ENCODE data around the gene PRKACB.
A peak's percentile ranks its signal among the peaks of the same experiment; 100 is the strongest.
"Not testable (repeated sequence)": the region's sequence is repeated elsewhere in the genome, so short reads cannot be mapped to it uniquely, and the experiment has no call there.

The PRKACB gene

DNA sequence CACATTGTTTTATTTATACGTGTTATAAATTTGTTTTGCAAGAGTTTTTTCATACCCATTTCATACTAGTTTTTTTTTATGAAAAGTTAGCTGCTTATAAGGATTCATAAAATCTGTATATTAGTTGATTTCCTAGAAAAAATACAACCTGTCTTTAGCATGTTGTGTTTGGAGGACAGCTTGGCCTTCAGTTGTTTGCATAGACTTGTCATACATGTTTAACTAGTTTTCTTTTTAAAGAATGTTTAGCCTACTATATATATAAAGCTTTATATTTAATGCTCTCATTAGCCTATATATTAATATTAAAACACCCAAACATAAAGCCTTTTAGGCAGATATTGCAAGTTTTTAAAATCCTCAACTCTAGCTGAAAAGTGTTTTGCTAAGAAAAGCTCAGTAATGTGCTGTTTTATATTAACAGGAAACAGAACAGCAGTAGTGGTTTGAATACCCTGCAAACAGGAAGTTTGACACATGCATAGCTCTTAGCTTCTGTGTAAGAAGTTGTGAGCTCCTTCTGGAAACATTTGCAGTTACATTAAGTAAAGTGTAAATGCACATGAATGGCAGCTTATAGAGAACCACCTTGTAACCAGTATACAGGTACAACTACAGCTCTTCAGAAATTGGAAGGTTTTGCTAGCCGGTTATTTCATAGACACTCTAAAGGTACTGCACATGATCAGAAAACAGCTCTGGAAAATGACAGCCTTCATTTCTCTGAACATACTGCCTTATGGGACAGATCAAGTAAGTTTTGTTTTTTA is at the start of gene PRKACB:
Gene PRKACB (plus strand): TSS at position 476 of the 770 bp plus-strand sequence. CDS start 91 bp downstream, at position 567.
- H3K4me1 ChIP-seq (ENCODE audit: insufficient read depth, low read length) = no peaks in the 10 kb centered on the region
- H3K4me3 ChIP-seq (ENCODE audit: low read depth in 1 of 2, low read length in 2 of 2) = no peak within 1 kb of the TSS
- H3K9ac ChIP-seq (ENCODE audit: low read length) = no peak within 1 kb of the TSS
- H3K27me3 ChIP-seq (ENCODE audit: control insufficient read depth in 1 of 2, insufficient read depth in 2 of 2, low read length in 2 of 2) = no peaks in the 10 kb centered on the region
- H3K27ac ChIP-seq (ENCODE audit: low read depth, low read length) = peak within 1 kb of the TSS; percentile 21
- no peaks in the 10 kb centered on the region for H3K9me3 ChIP-seq (ENCODE audit: low read length)
- H3K36me3 ChIP-seq (ENCODE audit: insufficient read depth, low read length) = no peaks in the 10 kb centered on the region

DNA sequence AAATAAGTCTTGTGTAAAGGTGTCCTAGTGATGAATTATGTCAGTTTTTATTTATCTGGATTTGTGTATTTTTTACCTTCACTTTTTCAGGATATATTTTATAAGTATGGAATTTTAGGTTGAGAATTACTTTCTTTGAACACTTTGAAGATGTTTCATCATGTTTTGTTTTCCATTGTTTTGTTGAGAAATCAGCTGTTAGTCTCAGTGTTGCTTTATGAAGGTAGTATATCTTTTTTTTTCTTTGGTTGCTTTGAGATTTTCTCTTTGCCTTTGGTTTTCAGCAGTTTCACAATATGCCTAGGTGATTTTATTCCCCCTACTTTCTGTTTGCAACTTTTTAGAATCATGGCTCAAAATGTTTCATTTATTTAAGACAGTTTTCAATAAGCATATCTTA is 48.8 kb upstream of the PRKACB start:
- H3K36me3 ChIP-seq (ENCODE audit: insufficient read depth, low read length) = no peaks in the 10 kb centered on the region
- H3K27ac ChIP-seq (ENCODE audit: low read depth, low read length) = no peak overlapping the region
- no peak overlapping the region for H3K9ac ChIP-seq (ENCODE audit: low read length)
- no peak overlapping the region for H3K4me3 ChIP-seq (ENCODE audit: low read depth in 1 of 2, low read length in 2 of 2)
- no peaks in the 10 kb centered on the region for H3K9me3 ChIP-seq (ENCODE audit: low read length)
- H3K4me1 ChIP-seq (ENCODE audit: insufficient read depth, low read length) = no peaks in the 10 kb centered on the region
- no peaks in the 10 kb centered on the region for H3K27me3 ChIP-seq (ENCODE audit: control insufficient read depth in 1 of 2, insufficient read depth in 2 of 2, low read length in 2 of 2)

DNA sequence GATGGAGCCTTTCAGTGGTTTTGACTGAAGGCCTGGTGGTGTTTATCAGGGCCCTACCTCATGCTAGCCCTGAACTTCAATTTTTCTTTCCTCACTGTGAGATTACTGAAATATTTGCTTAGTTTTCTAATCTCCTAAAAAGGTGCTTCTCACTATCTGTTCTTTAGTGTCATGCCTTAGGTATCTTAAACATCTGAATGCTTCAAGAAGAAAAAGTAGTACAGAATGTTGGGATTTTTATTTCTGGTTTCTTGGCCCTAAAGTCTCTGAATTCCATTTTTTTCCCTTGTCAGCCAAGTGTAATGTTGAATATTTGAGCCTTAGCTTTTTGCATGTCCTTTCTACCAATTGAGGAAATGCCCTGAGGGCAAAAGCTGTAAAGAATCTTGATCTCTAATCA is 47.9 kb upstream of the PRKACB start:
- Histone ChIP-seq H3K27me3 (ENCODE audit: control insufficient read depth in 1 of 2, insufficient read depth in 2 of 2, low read length in 2 of 2) (no peaks in the 10 kb centered on the region), H3K4me1 (ENCODE audit: insufficient read depth, low read length) (no peaks in the 10 kb centered on the region), H3K9ac (ENCODE audit: low read length) (no peak overlapping the region), H3K27ac (ENCODE audit: low read depth, low read length) (no peak overlapping the region), H3K4me3 (ENCODE audit: low read depth in 1 of 2, low read length in 2 of 2) (no peak overlapping the region), H3K36me3 (ENCODE audit: insufficient read depth, low read length) (no peaks in the 10 kb centered on the region), H3K9me3 (ENCODE audit: low read length) (no peaks in the 10 kb centered on the region)

DNA sequence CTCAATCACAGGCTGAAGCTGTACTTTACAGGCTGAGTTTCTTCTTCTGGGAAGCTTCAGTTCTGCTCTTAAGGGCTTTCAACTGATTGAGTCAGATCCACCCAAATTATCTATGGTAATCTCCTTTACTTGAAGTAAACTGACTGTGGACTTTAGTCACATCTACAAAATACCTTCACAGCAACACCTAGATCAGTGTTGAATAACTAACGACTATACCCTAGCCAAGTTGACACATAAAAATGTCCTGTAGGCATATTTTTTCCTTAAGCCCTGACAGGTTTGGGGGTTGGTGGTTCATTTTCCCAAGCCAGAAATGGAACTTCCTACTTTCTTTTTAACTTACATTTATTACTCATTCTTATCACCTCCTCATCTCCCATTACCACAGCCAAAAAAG is 42.9 kb upstream of the PRKACB start:
- Histone ChIP-seq H3K4me1 (ENCODE audit: insufficient read depth, low read length) (peaks cover 12% of the 10 kb centered on the region), H3K4me3 (ENCODE audit: low read depth in 1 of 2, low read length in 2 of 2) (no peak overlapping the region), H3K27ac (ENCODE audit: low read depth, low read length) (no peak overlapping the region), H3K9ac (ENCODE audit: low read length) (no peak overlapping the region), H3K36me3 (ENCODE audit: insufficient read depth, low read length) (no peaks in the 10 kb centered on the region), H3K9me3 (ENCODE audit: low read length) (no peaks in the 10 kb centered on the region), H3K27me3 (ENCODE audit: control insufficient read depth in 1 of 2, insufficient read depth in 2 of 2, low read length in 2 of 2) (no peaks in the 10 kb centered on the region)

GRCh38 chr1:84103197-84103992 is 40.7 kb upstream of the PRKACB start:
- no peaks in the 10 kb centered on the region for H3K27me3 ChIP-seq (ENCODE audit: control insufficient read depth in 1 of 2, insufficient read depth in 2 of 2, low read length in 2 of 2)
- H3K4me1 ChIP-seq (ENCODE audit: insufficient read depth, low read length) = peaks cover 12% of the 10 kb centered on the region
- H3K9ac ChIP-seq (ENCODE audit: low read length) = no peak overlapping the region
- H3K27ac ChIP-seq (ENCODE audit: low read depth, low read length) = no peak overlapping the region
- H3K36me3 ChIP-seq (ENCODE audit: insufficient read depth, low read length) = no peaks in the 10 kb centered on the region
- H3K4me3 ChIP-seq (ENCODE audit: low read depth in 1 of 2, low read length in 2 of 2) = no peak overlapping the region
- H3K9me3 ChIP-seq (ENCODE audit: low read length) = no peaks in the 10 kb centered on the region

DNA sequence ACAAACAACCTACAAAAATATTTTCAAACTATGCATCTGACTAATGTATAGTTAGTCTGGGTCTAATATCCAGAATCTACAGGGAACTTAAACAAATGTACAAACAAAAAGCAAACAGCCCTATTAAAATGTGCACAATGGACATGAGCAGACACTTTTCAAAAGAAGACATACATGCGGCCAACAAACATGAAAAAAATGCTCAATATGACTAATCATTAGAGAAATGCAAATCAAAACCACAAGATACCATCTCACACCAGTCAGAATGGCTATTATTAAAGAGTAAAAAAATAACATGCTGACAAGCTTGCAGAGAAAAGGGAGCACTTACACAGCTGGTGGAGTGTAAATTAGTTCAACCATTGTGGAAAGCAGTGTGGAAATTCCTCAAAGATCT is 36.5 kb upstream of the PRKACB start:
- H3K4me1 ChIP-seq (ENCODE audit: insufficient read depth, low read length) = peaks cover 11% of the 10 kb centered on the region
- not testable (repeated sequence) for H3K27ac ChIP-seq (ENCODE audit: low read depth, low read length); H3K27me3 ChIP-seq (ENCODE audit: control insufficient read depth in 1 of 2, insufficient read depth in 2 of 2, low read length in 2 of 2); H3K9me3 ChIP-seq (ENCODE audit: low read length); H3K4me3 ChIP-seq (ENCODE audit: low read depth in 1 of 2, low read length in 2 of 2); H3K36me3 ChIP-seq (ENCODE audit: insufficient read depth, low read length); H3K9ac ChIP-seq (ENCODE audit: low read length)

DNA sequence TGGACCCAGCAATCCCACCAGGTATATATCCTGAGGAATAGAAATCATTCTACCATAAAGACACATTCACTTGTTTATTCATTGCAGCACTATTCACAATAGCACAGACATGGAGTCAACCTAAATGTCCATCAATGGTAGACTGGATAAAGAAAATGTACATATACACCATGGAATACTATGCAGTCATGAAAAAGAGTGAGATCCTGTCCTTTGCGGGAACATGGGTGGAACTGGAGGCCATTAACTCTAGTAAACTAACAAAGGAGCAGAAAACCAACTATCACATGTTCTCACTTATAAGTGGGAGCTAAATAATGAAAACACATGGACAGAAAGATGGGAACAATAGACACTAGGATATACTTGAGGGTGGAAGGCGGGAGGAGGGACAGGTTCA is 36.1 kb upstream of the PRKACB start:
- Histone ChIP-seq H3K27me3 (ENCODE audit: control insufficient read depth in 1 of 2, insufficient read depth in 2 of 2, low read length in 2 of 2) (no peaks in the 10 kb centered on the region), H3K9me3 (ENCODE audit: low read length) (no peaks in the 10 kb centered on the region), H3K9ac (ENCODE audit: low read length) (no peak overlapping the region), H3K4me1 (ENCODE audit: insufficient read depth, low read length) (peaks cover 7% of the 10 kb centered on the region), H3K4me3 (ENCODE audit: low read depth in 1 of 2, low read length in 2 of 2) (no peak overlapping the region), H3K27ac (ENCODE audit: low read depth, low read length) (no peak overlapping the region), H3K36me3 (ENCODE audit: insufficient read depth, low read length) (no peaks in the 10 kb centered on the region)

- H3K4me3 ChIP-seq (ENCODE audit: low read depth in 1 of 2, low read length in 2 of 2) = no peak overlapping the region
- no peaks in the 10 kb centered on the region for H3K4me1 ChIP-seq (ENCODE audit: insufficient read depth, low read length)
- H3K27me3 ChIP-seq (ENCODE audit: control insufficient read depth in 1 of 2, insufficient read depth in 2 of 2, low read length in 2 of 2) = no peaks in the 10 kb centered on the region
- H3K9me3 ChIP-seq (ENCODE audit: low read length) = no peaks in the 10 kb centered on the region
- H3K36me3 ChIP-seq (ENCODE audit: insufficient read depth, low read length) = no peaks in the 10 kb centered on the region
- no peak overlapping the region for H3K27ac ChIP-seq (ENCODE audit: low read depth, low read length)
- no peak overlapping the region for H3K9ac ChIP-seq (ENCODE audit: low read length)
These were observed 35.0 kb upstream of the PRKACB start for GRCh38 chr1:84108900-84109578.

DNA sequence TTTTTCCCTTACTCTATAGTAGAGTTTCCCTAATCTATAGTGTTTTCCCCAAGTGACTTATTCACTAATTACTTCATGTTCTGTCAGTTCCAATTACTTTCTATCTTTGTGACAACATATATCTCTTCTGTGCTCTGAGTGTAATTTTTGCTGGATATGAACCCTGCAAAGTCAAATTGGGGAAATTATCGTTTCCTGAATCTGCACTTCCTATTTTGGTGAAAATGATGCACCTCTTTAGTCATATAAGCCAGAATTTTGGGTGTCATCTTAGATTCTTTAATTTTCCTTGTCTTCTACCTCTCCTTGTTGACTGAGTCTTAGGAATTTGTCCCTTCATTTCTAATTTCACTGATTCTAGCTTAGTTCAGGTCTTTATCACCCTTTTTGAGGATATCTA is 33.4 kb upstream of the PRKACB start:
- Histone ChIP-seq H3K27ac (ENCODE audit: low read depth, low read length) (no peak overlapping the region), H3K4me1 (ENCODE audit: insufficient read depth, low read length) (no peaks in the 10 kb centered on the region), H3K9me3 (ENCODE audit: low read length) (no peaks in the 10 kb centered on the region), H3K9ac (ENCODE audit: low read length) (no peak overlapping the region), H3K36me3 (ENCODE audit: insufficient read depth, low read length) (no peaks in the 10 kb centered on the region), H3K27me3 (ENCODE audit: control insufficient read depth in 1 of 2, insufficient read depth in 2 of 2, low read length in 2 of 2) (no peaks in the 10 kb centered on the region), H3K4me3 (ENCODE audit: low read depth in 1 of 2, low read length in 2 of 2) (no peak overlapping the region)

- no peaks in the 10 kb centered on the region for H3K36me3 ChIP-seq (ENCODE audit: insufficient read depth, low read length)
- H3K27me3 ChIP-seq (ENCODE audit: control insufficient read depth in 1 of 2, insufficient read depth in 2 of 2, low read length in 2 of 2) = no peaks in the 10 kb centered on the region
- H3K9me3 ChIP-seq (ENCODE audit: low read length) = no peaks in the 10 kb centered on the region
- no peak overlapping the region for H3K27ac ChIP-seq (ENCODE audit: low read depth, low read length)
- H3K4me3 ChIP-seq (ENCODE audit: low read depth in 1 of 2, low read length in 2 of 2) = no peak overlapping the region
- H3K9ac ChIP-seq (ENCODE audit: low read length) = no peak overlapping the region
- no peaks in the 10 kb centered on the region for H3K4me1 ChIP-seq (ENCODE audit: insufficient read depth, low read length)
These were observed 27.5 kb upstream of the PRKACB start for GRCh38 chr1:84116558-84116957.

GRCh38 chr1:84117868-84118267 is 26.2 kb upstream of the PRKACB start:
- Histone ChIP-seq H3K27me3 (ENCODE audit: control insufficient read depth in 1 of 2, insufficient read depth in 2 of 2, low read length in 2 of 2) (no peaks in the 10 kb centered on the region), H3K4me3 (ENCODE audit: low read depth in 1 of 2, low read length in 2 of 2) (no peak overlapping the region), H3K4me1 (ENCODE audit: insufficient read depth, low read length) (no peaks in the 10 kb centered on the region), H3K9ac (ENCODE audit: low read length) (no peak overlapping the region), H3K9me3 (ENCODE audit: low read length) (no peaks in the 10 kb centered on the region), H3K36me3 (ENCODE audit: insufficient read depth, low read length) (no peaks in the 10 kb centered on the region), H3K27ac (ENCODE audit: low read depth, low read length) (no peak overlapping the region)

Data from muscle layer of colon (tissue), 2 donors.